ENCODE measurements around the gene SKI.
A peak's percentile ranks its signal among the peaks of the same experiment; 100 is the strongest.

Gene SKI

GRCh38 chr1:2314803-2315673, 86.9 kb downstream of the SKI start:
- Histone ChIP-seq H3K4me3 (ENCODE audit: low read depth in 1 of 2, low read length in 1 of 2) (peak overlapping the region in 1 of 2 experiments; percentile 47), H3K9me3 (no peaks in the 10 kb centered on the region), H3K4me1 (ENCODE audit: control insufficient read depth in 1 of 2, insufficient read depth in 1 of 2, low read depth in 1 of 2, low read length in 1 of 2) (peaks cover 0 to 13% of the 10 kb centered on the region in 2 experiments), H3K27ac (no peak overlapping the region), H3K27me3 (peaks cover 86% of the 10 kb centered on the region), H3K36me3 (peaks cover 5% of the 10 kb centered on the region)
- peak; percentile 94 for TF ChIP-seq CTCF (IDR thresholded peaks at IDR 0.05)

GRCh38 chr1:2315674-2316450, 87.7 kb downstream of the SKI start:
- Histone ChIP-seq H3K27me3 (peaks cover 93% of the 10 kb centered on the region), H3K36me3 (no peaks in the 10 kb centered on the region), H3K4me1 (ENCODE audit: control insufficient read depth in 1 of 2, insufficient read depth in 1 of 2, low read depth in 1 of 2, low read length in 1 of 2) (peaks cover 0 to 13% of the 10 kb centered on the region in 2 experiments), H3K4me3 (ENCODE audit: low read depth in 1 of 2, low read length in 1 of 2) (no peak overlapping the region), H3K27ac (no peak overlapping the region), H3K9me3 (no peaks in the 10 kb centered on the region)
- no peak for TF ChIP-seq CTCF (IDR thresholded peaks at IDR 0.05)

- TF ChIP-seq CTCF (IDR thresholded peaks at IDR 0.05): no peak
- Histone ChIP-seq H3K4me3 (ENCODE audit: low read depth in 1 of 2, low read length in 1 of 2) (no peak overlapping the region), H3K4me1 (ENCODE audit: control insufficient read depth in 1 of 2, insufficient read depth in 1 of 2, low read depth in 1 of 2, low read length in 1 of 2) (peaks cover 0 to 13% of the 10 kb centered on the region in 2 experiments), H3K27ac (no peak overlapping the region), H3K27me3 (peaks cover 98% of the 10 kb centered on the region), H3K9me3 (no peaks in the 10 kb centered on the region), H3K36me3 (no peaks in the 10 kb centered on the region)
Observed at GRCh38 chr1:2316451-2316961, 88.4 kb downstream of the SKI start.

GRCh38 chr1:2317230-2318065, 89.3 kb downstream of the SKI start:
- peaks cover 0 to 13% of the 10 kb centered on the region in 2 experiments for H3K4me1 ChIP-seq (ENCODE audit: control insufficient read depth in 1 of 2, insufficient read depth in 1 of 2, low read depth in 1 of 2, low read length in 1 of 2)
- no peaks in the 10 kb centered on the region for H3K36me3 ChIP-seq
- no peak for TF ChIP-seq CTCF (IDR thresholded peaks at IDR 0.05)
- no peaks in the 10 kb centered on the region for H3K9me3 ChIP-seq
- no peak overlapping the region for H3K4me3 ChIP-seq (ENCODE audit: low read depth in 1 of 2, low read length in 1 of 2)
- no peak overlapping the region for H3K27ac ChIP-seq
- H3K27me3 ChIP-seq: peaks cover 98% of the 10 kb centered on the region

All from neutrophil (primary cell).